Ishikawa (cell line): ENCODE data around the gene RAB3IL1.

Experiments
- CEBPB ChIP-seq: IDR thresholded peaks from 2 replicates; pipeline ENCODE4 v1.6.1; 2012
- CREB1 ChIP-seq: IDR thresholded peaks from 2 replicates; pipeline ENCODE4 v1.6.1; 2012; ENCODE audit warnings: low read depth
- EGR1 ChIP-seq: IDR thresholded peaks from 2 replicates; pipeline ENCODE4 v1.6.1; 2012
- EP300 ChIP-seq: IDR thresholded peaks from 2 replicates; pipeline ENCODE4 v1.6.1; 2012; ENCODE audit warnings: borderline replicate concordance
- FOXM1 ChIP-seq: IDR thresholded peaks from 2 replicates; pipeline ENCODE4 v1.6.1; 2012; ENCODE audit warnings: low read depth, borderline replicate concordance
- MAX ChIP-seq: IDR thresholded peaks from 2 replicates; pipeline ENCODE4 v1.6.1; 2012
- NFIC ChIP-seq: IDR thresholded peaks from 2 replicates; pipeline ENCODE4 v1.6.1; 2012
- RAD21 ChIP-seq: IDR thresholded peaks from 2 replicates; pipeline ENCODE4 v1.6.1; 2012; ENCODE audit warnings: low read depth
- REST ChIP-seq: IDR thresholded peaks from 2 replicates; pipeline ENCODE4 v1.6.1; 2012; ENCODE audit warnings: low read depth, mild to moderate bottlenecking
- TAF1 ChIP-seq: IDR thresholded peaks from 2 replicates; pipeline ENCODE4 v1.6.1; 2012; ENCODE audit warnings: low read depth, mild to moderate bottlenecking
- TCF12 ChIP-seq: IDR thresholded peaks from 2 replicates; pipeline ENCODE4 v1.6.1; 2012; ENCODE audit warnings: low read depth
- TEAD4 ChIP-seq: IDR thresholded peaks from 2 replicates; pipeline ENCODE4 v1.6.1; 2012
- YY1 ChIP-seq: IDR thresholded peaks from 2 replicates; pipeline ENCODE4 v1.6.1; 2012; ENCODE audit warnings: low read depth
- ZBTB7A ChIP-seq: IDR thresholded peaks from 2 replicates; pipeline ENCODE4 v1.6.1; 2012; ENCODE audit warnings: low read depth
- TF ChIP-seq, protein P1 (sequence below): IDR thresholded peaks from 2 replicates; pipeline ENCODE4 v1.6.1; 2012

RAB3IL1 gene

DNA sequence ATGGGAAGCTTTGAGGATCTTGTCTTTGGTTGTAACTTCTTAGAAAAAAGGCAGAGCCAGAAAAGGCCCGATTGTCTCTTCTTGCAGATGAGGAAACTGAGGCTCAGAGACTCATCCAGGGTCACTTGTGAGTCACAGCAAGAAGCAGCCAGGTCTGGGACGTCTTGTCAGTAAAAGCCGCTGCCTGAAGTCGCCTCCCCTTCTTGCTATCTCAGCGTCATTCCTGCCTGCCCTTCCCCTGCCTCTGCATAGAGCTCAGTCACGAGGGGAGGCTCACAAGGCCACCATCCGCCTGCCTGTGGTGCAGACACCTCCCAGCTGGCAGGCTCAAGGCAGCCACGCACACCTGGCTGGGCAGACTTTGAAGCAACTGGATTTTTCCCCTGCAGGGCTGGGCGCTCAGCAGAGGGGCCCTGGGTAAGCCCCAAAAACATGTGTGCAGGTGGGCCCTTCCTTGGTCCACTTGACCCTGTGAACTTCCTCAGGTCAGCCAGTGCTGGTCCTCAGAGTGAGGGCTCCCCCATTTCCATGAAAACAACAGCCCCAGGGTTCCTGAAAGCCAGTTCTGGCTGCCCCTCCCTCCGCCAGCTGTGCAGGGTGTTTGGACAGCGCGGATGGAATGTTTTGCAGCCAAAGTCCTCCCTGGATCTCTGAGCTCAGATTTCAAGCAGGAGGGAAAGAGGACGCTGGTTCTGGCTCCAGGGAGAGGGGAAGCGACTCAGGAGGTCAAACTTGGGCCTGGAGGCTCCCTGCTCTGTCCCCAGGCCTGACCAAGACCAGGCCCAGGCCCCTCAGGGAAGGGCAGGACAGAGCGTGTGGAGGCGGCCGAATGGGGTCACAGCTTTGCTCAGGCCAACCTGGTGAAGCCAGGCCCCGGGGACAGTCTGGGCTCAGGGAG is 6.0 kb upstream of the RAB3IL1 start:
- TF ChIP-seq MAX, result no peak; the same call in 1 of the 2 replicates
- peak; percentile 44; the same call in 1 of the 2 replicates for TF ChIP-seq REST

- no peak for TF ChIP-seq CEBPB
- TF ChIP-seq MAX, result no peak
- TF ChIP-seq EP300, result no peak
- TF ChIP-seq YY1, result no peak
- TF ChIP-seq TCF12, result no peak
- no peak for TF ChIP-seq EGR1
These were observed 5.2 kb upstream of the RAB3IL1 start for GRCh38 chr11:61922539-61922938.

DNA sequence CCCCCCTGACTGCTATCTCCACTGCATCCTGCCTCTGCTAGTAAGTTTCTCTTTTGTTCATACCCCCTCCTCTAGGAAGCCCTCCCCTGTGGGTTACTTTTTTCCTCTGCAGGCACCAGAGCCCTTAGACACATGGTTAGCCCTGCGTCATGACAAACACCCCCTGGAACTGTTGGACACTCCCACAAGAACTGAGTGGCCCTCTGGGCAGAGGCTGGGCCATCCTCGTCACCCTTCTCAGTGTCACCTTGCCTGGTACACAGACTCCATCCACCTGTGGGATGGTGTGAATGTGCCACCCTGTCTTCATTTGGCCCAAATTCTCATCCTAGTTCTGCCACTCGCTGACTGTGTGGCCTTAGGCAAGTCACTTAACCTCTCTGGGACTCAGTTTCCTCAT is 4.1 kb upstream of the RAB3IL1 start:
- no peak for TF ChIP-seq ZBTB7A
- no peak for TF ChIP-seq NFIC
- no peak for TF ChIP-seq MAX
- TF ChIP-seq TAF1, result no peak
- no peak for TF ChIP-seq RAD21
- no peak for TF ChIP-seq TCF12
- TF ChIP-seq REST, result no peak
- TF ChIP-seq, protein P1, sequence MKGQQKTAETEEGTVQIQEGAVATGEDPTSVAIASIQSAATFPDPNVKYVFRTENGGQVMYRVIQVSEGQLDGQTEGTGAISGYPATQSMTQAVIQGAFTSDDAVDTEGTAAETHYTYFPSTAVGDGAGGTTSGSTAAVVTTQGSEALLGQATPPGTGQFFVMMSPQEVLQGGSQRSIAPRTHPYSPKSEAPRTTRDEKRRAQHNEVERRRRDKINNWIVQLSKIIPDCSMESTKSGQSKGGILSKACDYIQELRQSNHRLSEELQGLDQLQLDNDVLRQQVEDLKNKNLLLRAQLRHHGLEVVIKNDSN, result no peak
- TF ChIP-seq CREB1, result no peak
- no peak for TF ChIP-seq CEBPB
- TF ChIP-seq EP300, result no peak
- TF ChIP-seq FOXM1, result no peak
- TF ChIP-seq YY1, result no peak
- TF ChIP-seq EGR1, result no peak
- TF ChIP-seq TEAD4, result no peak

- TF ChIP-seq FOXM1 (no peak), TAF1 (no peak), MAX (no peak), CEBPB (no peak), ZBTB7A (no peak), REST (no peak), CREB1 (no peak), NFIC (no peak), YY1 (no peak), EGR1 (no peak), RAD21 (no peak)
- TF ChIP-seq, protein P1, result no peak
These were observed 2.6 kb upstream of the RAB3IL1 start for GRCh38 chr11:61919705-61920631.
